NCI-H345 treated with DMSO at 0.1 percent for 48 hours (cell line): Measurements from ENCODE around the gene PRRG1.
"Not testable (repeated sequence)": the region's sequence is repeated elsewhere in the genome, so short reads cannot be mapped to it uniquely, and the experiment has no call there.

Experiments
- DNase-seq: peaks from one replicate; lab custom pipeline; 2025; ENCODE audit not compliant: unreplicated experiment; lab: John Stamatoyannopoulos, UW

Gene PRRG1

GRCh38 chrX:37468124-37468739, 119.1 kb downstream of the PRRG1 start:
- DNase-seq, result no peak

DNA sequence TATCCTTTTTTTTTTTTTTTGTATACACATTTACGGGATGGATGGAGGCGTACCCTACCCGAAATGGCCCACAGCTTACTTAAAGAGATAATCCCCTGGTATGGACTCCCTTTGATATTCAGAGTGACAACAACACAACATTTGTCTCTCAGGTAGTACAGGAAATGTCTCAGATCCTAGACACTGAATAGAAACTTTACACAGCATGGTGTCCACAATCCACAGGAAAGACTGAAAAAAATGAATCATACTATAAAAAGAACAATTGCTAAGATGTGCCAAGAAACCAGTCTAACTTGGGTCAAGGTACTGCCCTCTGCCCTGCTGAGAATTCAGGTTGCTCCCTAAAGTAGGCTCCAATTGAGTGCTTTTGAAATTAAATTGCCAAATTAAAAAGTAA, 121.5 kb downstream of the PRRG1 start:
- DNase-seq, result no peak

DNA sequence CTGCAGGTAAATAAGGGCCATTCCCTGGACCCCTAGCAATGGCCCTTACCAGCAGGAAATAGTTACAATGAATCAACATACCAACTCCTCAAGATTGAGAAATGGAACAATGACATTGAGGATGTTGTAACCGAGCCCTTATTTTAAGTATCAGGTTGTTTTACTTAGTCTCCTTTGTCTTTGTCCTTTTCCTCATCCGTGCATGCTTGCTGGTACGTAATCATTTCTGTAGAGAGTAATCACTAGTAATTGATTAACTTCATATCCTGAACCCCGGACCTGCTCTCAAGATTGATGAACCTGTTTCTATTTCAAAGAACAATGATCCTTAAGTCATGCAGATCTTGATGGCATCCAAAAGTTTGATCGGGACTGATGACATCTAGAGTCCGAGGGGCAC, 123.7 kb downstream of the PRRG1 start:
- no peak for DNase-seq

DNA sequence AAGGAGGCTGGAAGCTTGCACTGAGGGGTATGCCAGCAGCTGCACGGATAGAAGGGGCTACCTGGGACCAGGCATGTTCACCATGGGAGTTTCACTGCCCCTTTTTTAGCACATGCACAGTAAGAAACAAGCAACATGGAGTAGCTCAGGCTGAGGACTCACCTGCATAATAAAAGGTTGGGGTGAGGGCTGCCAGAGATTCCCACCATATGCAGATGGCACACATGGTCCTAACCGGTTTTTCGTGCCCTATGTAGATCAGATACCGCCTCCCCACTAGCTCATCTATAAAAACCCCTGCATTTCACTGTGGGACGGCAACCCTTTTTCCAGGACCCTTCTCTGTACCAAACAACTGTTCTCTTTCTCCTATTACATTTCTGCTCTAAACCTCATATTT, 125.3 kb downstream of the PRRG1 start:
- DNase-seq, result no peak

DNA sequence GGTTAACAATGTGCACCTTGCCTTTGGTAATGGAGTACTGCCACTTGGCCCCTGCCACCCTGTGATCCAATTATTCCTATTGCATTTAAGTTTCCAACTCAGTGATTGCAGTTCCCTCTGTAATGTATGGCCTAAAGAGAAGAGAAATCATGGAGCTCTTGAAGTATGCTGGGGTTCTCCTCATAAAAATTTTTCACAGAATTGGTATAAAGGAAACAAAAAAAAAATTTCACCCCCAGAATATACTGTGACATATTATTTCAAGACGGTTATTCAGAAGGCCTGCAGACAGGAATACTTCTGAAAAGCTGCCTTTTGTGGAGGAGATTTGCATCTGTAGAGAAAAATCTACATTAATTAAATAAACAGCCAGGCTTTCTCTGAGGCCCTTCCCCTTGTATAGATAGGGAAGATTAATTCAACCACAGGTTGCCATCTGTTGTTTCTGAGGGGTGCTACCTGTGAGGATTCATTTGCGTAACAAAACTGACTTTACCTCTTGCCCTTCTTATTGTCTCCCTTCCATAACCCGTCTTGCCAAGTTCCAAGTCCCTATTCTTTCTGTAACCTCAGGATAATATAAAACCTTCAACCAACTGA, 127.5 kb downstream of the PRRG1 start:
- DNase-seq, result no peak

- not testable (repeated sequence) for DNase-seq
Measured at GRCh38 chrX:37484335-37484734, 135.2 kb downstream of the PRRG1 start.

DNA sequence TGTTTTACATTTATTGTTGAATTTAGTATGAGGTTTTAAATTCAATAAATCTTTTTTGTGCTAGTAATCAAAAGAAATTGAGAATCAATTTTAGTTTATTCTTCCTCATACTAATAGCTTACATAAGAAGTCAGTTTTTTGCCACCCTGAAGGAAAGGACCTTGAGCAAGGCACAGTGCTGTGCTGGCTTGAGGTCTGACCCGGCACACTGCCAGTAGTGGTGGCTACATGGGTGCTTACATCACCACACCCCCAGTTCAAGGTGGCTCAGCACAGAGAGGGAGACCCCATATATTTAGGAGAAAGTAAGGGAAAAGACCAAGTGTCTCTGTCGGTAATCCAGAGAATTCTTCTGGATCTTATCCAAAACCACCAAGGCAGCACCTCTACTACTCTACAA, 136.3 kb downstream of the PRRG1 start:
- no peak for DNase-seq

DNA sequence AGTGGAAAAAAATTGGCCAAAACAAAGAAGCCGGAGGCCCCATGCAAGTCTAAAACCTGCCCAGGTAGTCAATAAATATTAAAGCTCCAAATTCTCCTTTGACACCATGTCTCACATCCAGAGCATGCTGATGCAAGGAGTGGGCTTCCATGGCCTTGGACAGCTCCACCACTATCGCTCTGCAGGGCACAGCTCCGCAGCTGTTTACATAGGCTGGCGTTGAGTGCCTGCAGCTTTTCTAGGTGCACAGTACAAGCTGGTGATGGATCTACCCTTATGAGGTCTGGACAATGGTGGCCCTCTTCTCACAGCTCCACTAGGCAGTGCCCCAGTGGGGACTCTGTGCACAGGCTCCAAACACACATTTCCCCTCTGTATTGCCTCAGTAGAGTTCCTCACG, 138.1 kb downstream of the PRRG1 start:
- no peak for DNase-seq

DNA sequence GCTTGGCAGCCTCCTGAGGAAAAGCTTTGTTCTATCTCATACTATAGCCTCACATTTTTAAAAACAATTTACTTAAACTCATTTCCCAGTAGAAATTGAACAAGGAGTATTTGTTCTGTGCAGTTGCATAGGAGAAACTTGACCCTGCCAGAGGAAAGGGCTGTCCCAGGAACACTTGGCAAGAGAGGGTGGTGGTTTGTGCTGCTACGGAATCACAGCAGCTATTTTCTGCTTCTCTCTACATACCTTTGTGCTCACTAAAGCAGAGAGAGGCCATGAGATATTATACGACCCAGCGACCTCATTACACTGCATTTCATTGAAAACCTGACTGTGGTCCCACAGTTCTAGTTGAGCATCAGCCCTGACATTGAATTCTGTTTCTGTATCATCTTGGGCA, 139.2 kb downstream of the PRRG1 start:
- DNase-seq, result no peak

GRCh38 chrX:37491686-37492085, 142.5 kb downstream of the PRRG1 start:
- DNase-seq, result no peak

DNA sequence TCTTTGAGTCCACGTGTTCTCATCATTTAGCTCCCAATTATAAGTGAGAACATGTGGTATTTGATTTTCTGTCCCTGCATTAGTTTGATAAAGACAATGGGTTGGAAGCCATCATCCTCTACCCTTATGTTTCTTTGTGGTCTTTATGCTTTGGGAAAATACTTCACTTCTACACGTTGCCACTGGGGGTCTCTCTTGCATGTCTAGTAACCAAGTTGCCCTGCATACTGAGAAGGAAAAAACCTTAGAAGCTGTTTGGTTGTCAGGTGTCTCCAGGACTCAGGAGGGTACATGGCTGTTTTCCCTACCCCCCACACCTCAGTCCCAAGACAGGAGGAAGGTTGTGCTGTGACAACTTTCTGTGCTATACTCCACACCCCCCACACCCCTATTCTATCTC, 146.6 kb downstream of the PRRG1 start:
- DNase-seq, result not testable (repeated sequence)

DNA sequence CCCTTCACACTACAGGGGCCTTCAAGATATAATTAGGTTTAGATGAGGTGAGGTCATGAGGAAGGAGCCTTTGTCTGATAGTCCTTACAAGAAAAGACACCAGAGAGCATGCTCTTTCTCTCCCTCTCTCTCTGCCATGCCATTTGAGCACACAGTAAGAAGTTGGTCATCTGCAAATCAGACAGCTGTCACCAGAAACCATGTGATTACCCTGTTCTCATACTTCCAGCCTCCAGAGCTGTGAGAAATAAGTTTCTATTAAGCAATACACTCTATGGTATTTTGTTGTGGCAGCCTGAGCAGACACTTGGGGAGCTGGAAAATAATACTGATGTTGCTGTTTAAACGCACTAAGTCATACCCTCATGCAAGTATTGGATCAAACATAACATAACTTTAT, 148.0 kb downstream of the PRRG1 start:
- not testable (repeated sequence) for DNase-seq

DNA sequence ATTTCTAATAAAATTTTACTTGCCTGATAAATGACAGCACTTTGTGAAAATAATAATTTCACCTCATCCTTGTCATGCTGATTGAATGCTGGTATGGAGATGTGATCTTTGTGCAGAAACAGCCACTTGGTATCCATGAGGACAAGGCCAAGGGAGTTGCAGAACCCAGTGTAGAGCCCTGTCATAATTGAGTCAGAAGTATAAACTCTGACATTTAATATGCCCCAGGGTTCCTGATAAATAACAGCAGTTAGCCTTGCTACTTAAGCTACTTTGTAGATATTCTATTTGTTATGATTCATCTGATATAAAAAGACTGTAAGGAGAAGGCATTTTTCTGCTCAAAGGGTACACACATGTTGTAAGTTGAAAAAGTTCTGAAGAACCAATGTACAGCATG, 149.2 kb downstream of the PRRG1 start:
- not testable (repeated sequence) for DNase-seq

DNA sequence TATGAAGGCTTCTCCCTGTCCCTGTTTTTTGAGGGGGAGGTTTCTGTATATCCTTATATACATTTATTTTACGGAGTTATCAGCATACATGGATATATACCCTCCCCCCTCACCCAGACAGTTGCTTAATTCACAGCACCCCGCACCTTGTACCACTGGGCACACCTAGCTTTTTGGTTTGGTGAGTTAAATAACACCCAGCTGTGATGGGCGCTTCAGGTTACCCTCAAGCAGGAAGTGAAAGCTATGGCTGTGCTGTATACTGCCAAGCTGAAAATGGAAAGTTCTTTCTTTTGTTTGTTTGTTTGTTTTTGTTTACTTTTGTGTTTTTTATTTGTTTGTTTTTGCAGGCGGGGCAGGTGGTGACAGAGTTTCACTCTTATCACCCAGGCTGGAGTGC, 150.5 kb downstream of the PRRG1 start:
- not testable (repeated sequence) for DNase-seq

- DNase-seq, result no peak
Measured at GRCh38 chrX:37504991-37505390, 155.8 kb downstream of the PRRG1 start.
